Activated CD8-positive, alpha-beta T cell treated with anti-CD3 and anti-CD28 coated beads for 36 hours (primary cell): ENCODE data around the gene PTPA. TPM values are rescaled to one million over a fixed set of nuclear protein-coding genes. Genes with fewer than 3 reads are reported as not detected.

Experiments used
- ATAC-seq: fragments of 200-7000 bp; cut with Tn5 transposase; one replicate; pipeline ENCODE4 v1.10.0; 2021; ENCODE audit warnings: mild to moderate bottlenecking, moderate library complexity
- CTCF ChIA-PET: fragments of 350-600 bp; sonication (Branson Sonifier 250); formaldehyde crosslinking; loops from one replicate; lab custom pipeline; 2021; ENCODE audit warnings: antibody characterized with exemption; lab: Charles Lee
- POLR2A ChIA-PET: fragments of 350-600 bp; sonication (Branson Sonifier 250); formaldehyde crosslinking; loops from one replicate; lab custom pipeline; 2021; ENCODE audit warnings: antibody characterized with exemption; lab: Charles Lee
- DNase-seq: peaks from one replicate; pipeline ENCODE4 v3.0.0-alpha.2; 2020
- H3K27ac Mint-ChIP-seq: one replicate; pipeline ENCODE4 v1.8.0; 2021; ENCODE audit warnings: mild to moderate bottlenecking, mixed read lengths
- H3K27me3 Mint-ChIP-seq: one replicate; pipeline ENCODE4 v1.8.0; 2021; ENCODE audit warnings: mixed read lengths
- H3K36me3 Mint-ChIP-seq: one replicate; pipeline ENCODE4 v1.8.0; 2021; ENCODE audit warnings: low read depth, mixed read lengths
- H3K4me1 Mint-ChIP-seq: one replicate; pipeline ENCODE4 v1.8.0; 2021; ENCODE audit warnings: low read depth, mixed read lengths
- H3K4me3 Mint-ChIP-seq: one replicate; pipeline ENCODE4 v1.8.0; 2021; ENCODE audit warnings: mild to moderate bottlenecking, moderate library complexity, mixed read lengths
- H3K9me3 Mint-ChIP-seq: one replicate; pipeline ENCODE4 v1.8.0; 2021; ENCODE audit warnings: mixed read lengths
- intact Hi-C: fragments of 100-400 bp; cut with micrococcal nuclease; formaldehyde crosslinking; loops from one replicate; pipeline ENCODE4 v1.10.0; 2022
- total RNA-seq, 2 experiments: library from RNA; stranded (reverse); gene quantifications; one replicate each; pipeline ENCODE4 v1.2.3, GENCODE V29; 2021
- TF ChIP-seq, protein P1 (sequence below): fragments of 200-600 bp; IDR thresholded peaks from one replicate; pipeline ENCODE4 v1.8.0; 2022; ENCODE audit warnings: antibody characterized with exemption, mild to moderate bottlenecking

Gene PTPA
- total RNA-seq, 2 experiments from 2014 or later, result 95.3 to 98.5 TPM

DNA sequence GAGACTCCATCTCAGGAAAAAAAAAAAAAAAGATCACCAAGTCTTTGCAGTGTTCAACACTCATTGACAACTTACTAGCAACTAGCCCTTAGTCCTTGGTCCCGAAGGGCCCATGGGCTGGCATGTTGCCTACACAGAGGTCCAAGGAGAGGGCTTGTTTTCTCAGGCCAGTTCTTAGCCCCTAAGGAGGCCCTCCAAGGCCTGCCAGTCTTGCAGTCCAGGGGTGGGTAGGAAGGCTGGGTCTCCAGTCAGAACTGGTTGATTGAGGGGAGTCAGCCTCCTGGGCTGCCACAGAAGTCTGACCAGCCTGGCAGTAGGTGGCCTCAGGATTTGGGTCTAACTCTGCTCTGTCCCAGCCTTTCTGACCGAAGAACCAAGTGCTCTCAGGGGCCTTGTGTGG is 34.1 kb downstream of the PTPA start:
- Mint-ChIP-seq H3K36me3 (peaks cover 16% of the 10 kb centered on the region), H3K4me3 (no peak overlapping the region), H3K4me1 (peaks cover 31% of the 10 kb centered on the region), H3K27me3 (no peaks in the 10 kb centered on the region), H3K27ac (no peak overlapping the region), H3K9me3 (no peaks in the 10 kb centered on the region)
- no peak for DNase-seq
- POLR2A ChIA-PET, result no interaction called here
- no peak for ATAC-seq
- intact Hi-C loops, result no loop called here
- TF ChIP-seq, protein P1, sequence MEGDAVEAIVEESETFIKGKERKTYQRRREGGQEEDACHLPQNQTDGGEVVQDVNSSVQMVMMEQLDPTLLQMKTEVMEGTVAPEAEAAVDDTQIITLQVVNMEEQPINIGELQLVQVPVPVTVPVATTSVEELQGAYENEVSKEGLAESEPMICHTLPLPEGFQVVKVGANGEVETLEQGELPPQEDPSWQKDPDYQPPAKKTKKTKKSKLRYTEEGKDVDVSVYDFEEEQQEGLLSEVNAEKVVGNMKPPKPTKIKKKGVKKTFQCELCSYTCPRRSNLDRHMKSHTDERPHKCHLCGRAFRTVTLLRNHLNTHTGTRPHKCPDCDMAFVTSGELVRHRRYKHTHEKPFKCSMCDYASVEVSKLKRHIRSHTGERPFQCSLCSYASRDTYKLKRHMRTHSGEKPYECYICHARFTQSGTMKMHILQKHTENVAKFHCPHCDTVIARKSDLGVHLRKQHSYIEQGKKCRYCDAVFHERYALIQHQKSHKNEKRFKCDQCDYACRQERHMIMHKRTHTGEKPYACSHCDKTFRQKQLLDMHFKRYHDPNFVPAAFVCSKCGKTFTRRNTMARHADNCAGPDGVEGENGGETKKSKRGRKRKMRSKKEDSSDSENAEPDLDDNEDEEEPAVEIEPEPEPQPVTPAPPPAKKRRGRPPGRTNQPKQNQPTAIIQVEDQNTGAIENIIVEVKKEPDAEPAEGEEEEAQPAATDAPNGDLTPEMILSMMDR, result no peak
- CTCF ChIA-PET, result interaction anchor here (3.9 kb wide), 1 partner anchor 29 kb away, joined by 39 read pairs; no protein-coding TSS in a partner anchor

DNA sequence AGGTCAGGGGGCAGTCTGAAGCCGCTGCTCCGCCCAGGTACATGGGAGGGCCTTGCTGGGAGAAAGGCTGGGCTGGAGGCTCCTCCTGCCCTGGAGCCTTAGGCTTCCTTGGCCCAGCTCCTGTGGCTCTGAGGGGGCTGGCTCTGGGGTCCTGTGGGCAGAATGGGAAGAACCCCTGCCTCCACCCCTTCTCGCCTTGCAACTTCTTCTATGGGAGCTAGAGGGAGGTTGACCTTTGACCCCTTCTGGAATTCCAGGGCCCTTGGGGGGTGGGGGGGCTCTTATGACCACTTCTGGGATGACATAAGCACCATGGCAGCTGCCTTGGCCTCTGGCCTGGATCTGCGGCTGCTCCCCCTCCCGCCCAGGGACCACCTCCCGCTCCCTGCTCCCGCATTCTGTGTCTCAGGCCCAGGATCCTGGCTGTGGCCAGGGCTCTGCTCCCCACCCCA is 34.7 kb downstream of the PTPA start:
- no peak for DNase-seq
- no peaks in the 10 kb centered on the region for H3K9me3 Mint-ChIP-seq
- H3K36me3 Mint-ChIP-seq, result peaks cover 16% of the 10 kb centered on the region
- intact Hi-C loops, result no loop called here
- ChIA-PET POLR2A (interaction anchor here (0.5 kb wide), 1 partner anchor 17 kb away, joined by 3 read pairs; no protein-coding TSS in a partner anchor), CTCF (interaction anchor here (1.7 kb wide), 1 partner anchor 14 kb away, joined by 5 read pairs; no protein-coding TSS in a partner anchor)
- TF ChIP-seq, protein P1, result no peak
- H3K4me3 Mint-ChIP-seq, result no peak overlapping the region
- H3K27me3 Mint-ChIP-seq, result no peaks in the 10 kb centered on the region
- ATAC-seq, result no peak
- H3K27ac Mint-ChIP-seq, result no peak overlapping the region
- peaks cover 26% of the 10 kb centered on the region for H3K4me1 Mint-ChIP-seq

DNA sequence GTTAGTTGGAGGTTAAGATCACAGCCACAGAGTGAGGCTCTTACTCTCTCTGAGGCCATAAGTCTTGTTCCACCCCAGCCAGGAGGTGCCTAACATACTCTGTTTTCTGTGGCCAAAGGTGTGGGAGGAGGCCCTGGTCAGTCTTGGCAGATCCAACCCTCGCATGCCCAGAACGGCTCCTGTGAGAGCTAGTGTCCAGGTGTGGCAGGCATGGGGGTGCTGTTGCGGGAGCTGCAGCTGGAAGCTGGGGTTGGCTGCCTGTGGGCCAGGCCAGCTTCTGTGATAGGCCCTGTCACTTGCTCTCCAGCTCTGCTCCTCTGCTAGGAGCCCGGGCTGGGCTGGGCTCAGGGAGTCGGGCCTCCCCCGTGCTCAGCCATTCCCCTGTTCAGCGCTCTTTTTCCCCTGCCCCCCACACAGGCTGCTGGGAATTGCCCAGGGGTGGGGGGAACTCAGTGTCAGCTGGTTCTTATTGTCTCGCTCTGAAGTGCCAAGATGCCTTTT is 35.3 kb downstream of the PTPA start:
- peaks cover 18% of the 10 kb centered on the region for H3K36me3 Mint-ChIP-seq
- no peak for ATAC-seq
- H3K9me3 Mint-ChIP-seq, result no peaks in the 10 kb centered on the region
- intact Hi-C loops, result no loop called here
- CTCF ChIA-PET, result interaction anchor here (0.7 to 1.7 kb wide), 2 partner anchors 15 to 478 kb away, joined by 3 to 5 read pairs; no protein-coding TSS in a partner anchor
- TF ChIP-seq, protein P1, result no peak
- no peak overlapping the region for H3K4me3 Mint-ChIP-seq
- peaks cover 20% of the 10 kb centered on the region for H3K4me1 Mint-ChIP-seq
- no peaks in the 10 kb centered on the region for H3K27me3 Mint-ChIP-seq
- DNase-seq, result no peak
- no peak overlapping the region for H3K27ac Mint-ChIP-seq
- POLR2A ChIA-PET, result interaction anchor here (0.5 kb wide), 1 partner anchor 16 kb away, joined by 3 read pairs; no protein-coding TSS in a partner anchor

DNA sequence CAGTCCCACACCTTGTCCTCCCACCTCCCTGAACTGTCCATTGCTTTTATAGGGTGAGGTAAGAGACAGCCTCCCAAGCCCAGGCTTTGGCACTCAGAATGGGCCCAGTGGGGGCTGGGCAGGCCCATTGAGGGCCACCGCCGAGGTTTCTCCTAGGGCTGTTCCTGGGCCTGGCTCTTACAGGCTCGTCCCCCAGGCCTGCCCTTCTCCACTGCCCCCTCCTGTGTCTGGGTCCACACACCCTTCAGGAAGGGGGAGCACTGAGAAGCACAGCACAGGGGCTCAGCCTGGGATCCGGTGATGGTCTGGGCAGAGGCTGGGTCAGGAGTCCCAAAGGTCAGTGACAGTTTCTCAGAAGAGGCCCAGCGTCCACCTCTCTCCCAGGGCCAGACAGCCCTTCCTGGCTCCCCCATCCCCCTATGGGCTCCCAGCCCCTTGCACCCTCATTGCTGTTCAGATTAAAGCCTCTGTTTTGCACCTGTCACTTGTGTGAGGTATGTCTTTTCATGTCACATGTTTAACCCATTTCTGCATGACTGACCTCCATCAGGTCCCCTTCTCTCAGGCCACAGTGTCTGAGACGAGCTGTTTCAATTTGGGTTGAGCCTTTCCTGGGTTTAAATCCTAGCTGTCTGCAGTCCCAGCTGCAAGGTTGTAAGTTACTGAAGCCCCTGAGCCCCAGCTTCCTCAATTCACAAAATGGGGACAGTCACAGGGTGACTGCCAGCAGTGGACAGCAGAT is 37.4 kb downstream of the PTPA start:
- TF ChIP-seq, protein P1, result no peak
- Mint-ChIP-seq H3K27me3 (no peaks in the 10 kb centered on the region), H3K4me3 (no peak overlapping the region), H3K9me3 (no peaks in the 10 kb centered on the region), H3K4me1 (peaks cover 5% of the 10 kb centered on the region), H3K27ac (no peak overlapping the region), H3K36me3 (peaks cover 10% of the 10 kb centered on the region)
- intact Hi-C loops, result no loop called here
- POLR2A ChIA-PET, result no interaction called here
- CTCF ChIA-PET, result interaction anchor here (0.9 to 1.0 kb wide), 2 partner anchors 17 to 26 kb away, joined by 3 read pairs; no protein-coding TSS in a partner anchor
- DNase-seq (no peak), ATAC-seq (no peak)

DNA sequence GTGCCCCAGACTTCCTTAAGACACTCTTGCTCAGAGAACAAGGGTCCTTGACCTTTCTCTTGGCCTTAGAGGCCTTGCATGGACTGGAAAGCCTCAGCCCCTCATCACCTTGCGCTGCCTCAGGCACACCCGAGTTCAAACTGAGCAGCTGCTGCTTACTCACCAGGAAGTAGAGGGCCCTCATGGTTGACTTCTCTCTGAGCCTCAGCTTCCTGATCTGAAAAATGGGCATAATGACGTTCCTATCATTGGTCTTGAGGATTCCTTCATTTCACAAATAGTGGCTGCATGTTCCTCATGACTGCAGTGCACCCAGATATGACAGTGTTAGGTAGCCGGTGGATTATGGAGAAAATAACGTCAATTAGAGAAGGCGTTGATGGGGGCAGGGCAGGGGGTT is 38.2 kb downstream of the PTPA start:
- CTCF ChIA-PET, result interaction anchor here (0.9 to 1.0 kb wide), 2 partner anchors 10 to 25 kb away, joined by 3 to 4 read pairs; no protein-coding TSS in a partner anchor

More for the DNA sequence above, 38.2 kb downstream of the PTPA start:
- peaks cover 4% of the 10 kb centered on the region for H3K36me3 Mint-ChIP-seq
- no peaks in the 10 kb centered on the region for H3K9me3 Mint-ChIP-seq
- POLR2A ChIA-PET, result no interaction called here
- intact Hi-C loops, result no loop called here
- TF ChIP-seq, protein P1, result no peak
- no peak for ATAC-seq
- no peaks in the 10 kb centered on the region for H3K4me1 Mint-ChIP-seq
- no peak overlapping the region for H3K4me3 Mint-ChIP-seq
- no peak overlapping the region for H3K27ac Mint-ChIP-seq
- no peak for DNase-seq
- no peaks in the 10 kb centered on the region for H3K27me3 Mint-ChIP-seq
